NCI-H128 (cell line): ENCODE results near the gene CPNE7.

Source experiments
- DNase-seq: peaks from one replicate; lab custom pipeline; 2025; ENCODE audit not compliant: unreplicated experiment; lab: John Stamatoyannopoulos, UW

The CPNE7 gene

DNA sequence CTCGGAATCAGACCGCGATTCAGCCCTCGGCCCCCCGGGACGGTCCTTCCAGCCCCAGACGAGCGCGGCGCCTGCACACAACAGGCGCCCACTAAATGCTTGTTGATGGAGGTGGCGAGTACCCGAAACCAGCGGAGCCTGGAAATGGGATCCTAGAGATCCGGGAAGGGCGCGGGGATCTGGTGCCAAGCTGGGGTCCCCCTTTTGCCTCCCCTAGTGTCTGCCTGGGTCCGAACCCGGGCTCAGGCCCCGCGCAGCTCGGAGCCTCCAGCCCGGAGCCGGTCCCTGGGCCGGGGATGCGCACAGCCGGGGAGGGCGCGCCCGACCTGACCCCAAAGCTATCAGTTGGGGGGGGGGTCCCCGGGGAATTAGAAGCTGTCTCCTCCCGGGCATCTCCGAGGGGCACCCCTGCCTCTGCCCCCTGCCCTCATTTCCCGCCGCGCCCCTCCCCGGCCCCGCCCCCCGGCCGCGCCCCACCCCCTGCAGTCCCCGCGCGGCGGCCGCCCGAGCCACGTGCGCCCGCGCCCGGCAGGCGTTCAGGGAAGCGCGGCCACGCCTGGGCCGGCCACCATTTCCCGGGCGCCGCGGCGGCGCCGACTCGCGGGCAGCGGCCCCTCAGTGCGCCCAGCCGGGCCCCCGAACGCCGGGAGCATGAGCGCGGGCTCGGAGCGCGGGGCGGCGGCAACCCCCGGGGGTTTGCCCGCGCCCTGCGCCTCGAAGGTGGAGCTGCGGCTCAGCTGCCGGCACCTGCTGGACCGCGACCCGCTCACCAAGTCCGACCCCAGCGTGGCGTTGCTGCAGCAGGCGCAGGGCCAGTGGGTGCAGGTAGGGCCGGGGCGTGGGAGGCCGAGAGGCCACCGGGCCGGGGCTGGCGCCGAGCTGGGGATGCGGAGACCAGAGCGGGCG, at the start of gene CPNE7:
CPNE7 (plus strand) TSS at position 512 of the 906 bp plus-strand sequence; CDS start at position 652, 140 bp downstream.
- DNase-seq = no peak

DNA sequence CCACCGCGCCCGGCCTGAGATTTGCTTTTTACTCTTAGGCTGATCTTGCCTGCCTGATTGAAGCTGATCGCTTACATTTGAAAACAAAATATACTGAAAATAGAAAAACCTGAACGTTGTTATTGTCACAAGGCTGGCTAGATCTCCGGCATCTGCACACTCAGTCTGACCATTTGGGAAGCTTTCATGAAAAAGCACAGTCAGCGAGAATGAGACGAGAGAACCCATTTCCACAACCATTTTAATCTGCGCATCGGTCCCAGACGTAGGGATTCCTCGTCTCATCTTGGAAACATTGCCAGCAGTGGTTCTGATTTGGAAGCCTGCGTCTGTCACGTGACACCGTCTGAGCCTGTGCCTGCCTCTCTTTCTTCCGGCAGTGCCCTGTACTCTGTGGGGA, 46.5 kb upstream of the CPNE7 start:
- DNase-seq = no peak

DNA sequence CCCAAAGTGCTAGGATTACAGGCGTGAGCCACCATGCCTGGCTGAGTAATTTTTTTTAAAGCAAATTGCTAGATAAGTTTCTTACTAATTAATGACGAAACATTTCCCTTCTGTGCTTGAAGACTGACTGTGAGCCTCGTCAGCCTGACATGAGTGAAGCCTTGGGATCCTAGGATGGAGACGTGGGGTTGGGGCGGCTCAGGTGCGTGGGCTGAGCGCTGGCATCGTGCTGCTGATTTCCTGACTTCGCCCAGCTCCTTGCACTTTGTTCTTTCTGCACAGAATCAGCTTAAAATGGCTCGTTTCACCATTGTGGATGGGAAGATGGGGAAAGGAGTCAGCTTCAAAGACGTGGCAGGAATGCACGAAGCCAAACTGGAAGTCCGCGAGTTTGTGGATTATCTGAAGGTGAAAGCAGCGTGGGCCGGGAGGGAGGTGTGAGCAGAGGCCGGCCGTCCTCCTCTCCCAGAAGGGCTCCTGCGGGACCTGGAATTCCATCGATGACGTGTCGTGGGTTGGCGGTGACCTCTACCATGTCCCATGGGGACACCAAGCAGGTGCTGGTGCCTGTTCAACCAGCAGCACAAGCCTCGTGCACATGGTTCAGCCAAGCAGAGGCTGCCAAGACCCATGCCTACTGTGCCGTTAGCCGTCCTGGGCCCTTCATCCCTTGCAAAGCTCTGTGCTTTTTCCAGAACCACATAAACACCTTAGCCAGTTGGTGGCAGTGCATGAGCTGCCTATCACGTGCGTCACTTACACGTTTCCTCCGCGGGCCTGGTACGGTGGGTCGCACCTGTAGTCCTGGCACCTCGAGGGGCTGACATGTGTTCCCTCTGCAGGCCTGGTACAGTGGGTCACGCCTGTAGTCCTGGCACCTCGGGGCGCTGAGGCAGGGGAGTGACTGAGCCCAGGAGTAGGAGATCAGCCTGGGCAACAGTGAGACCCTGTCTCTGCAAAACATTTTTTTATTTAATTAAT, 44.9 kb upstream of the CPNE7 start:
- no peak for DNase-seq

DNA sequence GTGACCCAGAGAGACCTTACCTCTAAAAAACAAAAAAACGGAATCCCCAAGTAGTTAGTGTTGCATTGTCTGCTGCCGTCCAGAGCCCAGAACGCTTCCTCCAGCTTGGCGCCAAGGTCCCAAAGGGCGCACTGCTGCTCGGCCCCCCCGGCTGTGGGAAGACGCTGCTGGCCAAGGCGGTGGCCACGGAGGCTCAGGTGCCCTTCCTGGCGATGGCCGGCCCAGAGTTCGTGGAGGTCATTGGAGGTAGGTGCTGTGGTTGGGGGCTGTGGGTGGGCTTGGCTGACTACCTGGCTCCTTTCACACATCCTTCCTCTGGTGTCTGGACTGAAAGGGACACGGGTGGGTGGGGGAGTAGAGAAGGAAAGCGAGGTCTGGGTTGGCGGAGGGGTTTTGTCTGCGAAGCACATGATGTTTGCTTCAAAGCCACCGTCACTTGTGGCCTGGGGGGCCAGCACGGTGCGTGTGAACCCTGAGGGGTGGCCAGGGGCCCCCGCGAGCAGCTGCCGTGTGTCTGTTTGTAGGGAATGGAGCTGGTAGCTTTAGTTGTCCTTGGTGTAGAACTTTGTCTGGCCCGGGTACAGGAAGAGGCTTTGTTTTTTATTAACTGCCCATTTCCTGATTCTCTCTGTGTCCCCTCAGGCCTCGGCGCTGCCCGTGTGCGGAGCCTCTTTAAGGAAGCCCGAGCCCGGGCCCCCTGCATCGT, 43.6 kb upstream of the CPNE7 start:
- no peak for DNase-seq

DNA sequence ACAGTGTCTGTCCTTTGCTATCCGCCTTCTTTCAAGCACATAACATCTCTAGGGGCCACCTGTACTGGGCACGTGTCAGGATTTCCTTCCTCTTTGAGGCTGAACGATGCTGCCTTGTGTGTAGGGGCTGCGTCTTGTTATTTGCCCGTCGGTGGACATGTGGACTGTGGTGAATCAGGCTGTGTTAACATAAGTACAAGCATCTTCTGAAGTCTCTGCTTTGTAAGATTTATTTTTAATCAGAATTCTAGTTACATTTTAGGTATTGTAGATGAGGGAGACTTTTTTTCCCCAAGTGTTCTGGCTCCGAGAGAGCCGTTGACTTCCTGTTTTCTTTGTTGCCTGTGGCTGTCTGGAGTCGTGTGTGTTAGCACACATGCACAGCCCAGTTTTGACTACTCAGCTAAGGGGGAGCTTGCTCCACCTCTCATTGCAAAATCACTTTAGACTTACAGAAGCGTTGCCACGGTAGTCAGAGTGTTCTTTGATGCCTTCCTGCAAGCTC, 41.3 kb upstream of the CPNE7 start:
- DNase-seq = no peak

DNA sequence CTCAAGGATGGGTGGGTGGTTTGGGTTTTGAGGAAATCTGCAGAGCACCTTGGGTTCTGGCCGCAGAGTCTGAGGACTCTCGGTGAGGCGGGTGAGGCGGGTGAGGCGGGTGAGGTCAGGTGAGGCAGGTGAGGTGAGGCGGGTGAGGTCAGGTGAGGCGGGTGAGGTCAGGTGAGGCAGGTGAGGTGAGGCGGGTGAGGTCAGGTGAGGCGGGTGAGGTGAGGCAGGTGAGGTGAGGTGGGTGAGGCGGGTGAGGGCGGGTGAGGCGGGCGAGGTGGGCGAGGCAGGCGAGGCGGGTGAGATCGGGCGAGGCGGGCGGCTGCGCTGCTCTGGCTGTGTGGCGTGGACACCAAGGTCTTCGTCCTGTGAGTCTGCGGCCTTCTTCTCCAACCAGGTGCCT, 39.2 kb upstream of the CPNE7 start:
- no peak for DNase-seq

DNA sequence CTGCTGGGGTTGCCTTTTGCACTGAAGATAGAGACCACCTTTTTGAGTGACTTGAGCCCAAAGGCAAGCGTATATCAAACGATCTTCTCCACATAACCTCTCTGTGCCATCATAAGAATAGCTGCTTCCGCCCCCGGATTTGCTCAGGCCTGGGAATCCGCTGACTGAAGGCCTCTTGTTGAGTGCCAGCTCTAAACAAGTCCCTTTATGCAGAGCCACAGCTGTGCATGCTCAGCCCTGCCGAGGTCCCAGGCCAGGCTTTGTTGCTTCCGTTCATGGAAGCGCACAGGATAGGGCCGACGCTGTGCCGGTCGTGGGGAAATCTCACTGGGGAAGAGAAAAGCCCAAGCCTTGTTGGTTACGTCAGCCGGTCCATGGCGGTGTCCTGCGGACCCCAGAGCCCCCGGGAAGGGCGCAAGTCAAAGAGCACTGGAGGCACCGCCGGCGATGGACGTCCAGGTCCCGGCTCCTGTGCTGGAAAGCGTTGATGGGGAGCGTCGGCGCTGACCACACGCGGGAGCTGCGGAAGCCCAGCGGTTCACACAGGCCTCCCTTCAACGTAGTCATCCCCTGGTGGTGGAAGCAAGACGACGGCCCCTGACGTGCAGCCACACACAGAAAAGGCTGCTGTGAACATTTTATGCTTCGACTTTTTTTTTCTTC, 38.5 kb upstream of the CPNE7 start:
- no peak for DNase-seq

DNA sequence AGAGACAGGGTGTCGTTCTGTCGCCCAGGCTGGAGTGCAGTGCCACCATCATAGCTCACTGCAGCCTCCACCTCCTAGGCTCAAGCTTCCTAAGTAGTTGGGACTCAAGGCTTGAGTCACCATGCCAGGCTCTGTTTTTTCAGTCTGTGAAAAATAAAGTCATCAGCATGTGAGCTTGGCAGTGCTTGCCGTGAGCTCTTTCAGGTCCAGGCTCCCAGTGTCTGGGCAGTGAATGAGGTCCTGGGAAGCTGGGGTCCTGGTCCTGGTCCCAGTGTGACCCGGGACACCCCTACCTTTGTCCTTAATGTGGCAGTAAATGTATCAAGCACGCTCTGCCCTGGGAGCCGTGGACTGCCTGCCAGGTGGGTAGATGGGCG, 38.0 kb upstream of the CPNE7 start:
- no peak for DNase-seq

DNA sequence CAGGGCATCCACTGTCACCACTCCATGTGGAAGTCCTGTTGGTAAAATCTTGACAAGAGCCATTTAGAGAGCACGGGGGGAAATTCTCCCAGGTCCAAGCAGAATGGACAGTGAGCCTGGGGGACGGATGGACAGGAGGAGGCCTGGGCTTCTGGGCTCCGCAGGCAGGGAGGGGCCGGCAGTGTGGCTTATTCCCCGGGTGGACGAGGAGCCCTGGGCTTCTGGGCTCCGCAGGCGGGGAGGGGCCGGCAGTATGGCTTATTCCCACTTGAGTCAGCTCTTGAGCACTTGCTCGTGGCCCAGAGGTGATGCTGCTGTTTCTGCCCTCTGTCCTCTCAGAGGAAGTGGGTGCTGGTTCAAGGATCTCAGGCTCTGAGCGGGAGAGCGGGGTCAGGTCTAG, 37.3 kb upstream of the CPNE7 start:
- DNase-seq = no peak

DNA sequence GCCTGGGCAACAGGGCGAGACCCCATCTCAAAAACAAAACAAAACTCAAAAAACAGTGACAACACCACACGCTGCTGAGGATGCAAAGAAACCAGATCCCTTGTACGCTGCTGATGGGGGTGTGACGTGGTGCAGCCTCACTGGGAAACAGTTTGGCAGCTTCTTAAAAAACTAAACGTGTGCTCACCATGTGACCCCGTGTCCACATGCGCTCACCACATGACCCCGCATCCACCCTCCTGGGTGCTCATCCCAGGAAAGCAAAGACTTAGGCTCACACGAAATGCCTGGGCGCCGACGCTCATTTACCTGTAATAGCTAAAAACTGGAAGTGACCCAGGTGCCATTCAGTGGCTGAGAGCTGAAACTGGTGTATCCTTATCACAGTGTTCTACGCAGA, 35.0 kb upstream of the CPNE7 start:
- no peak for DNase-seq

DNA sequence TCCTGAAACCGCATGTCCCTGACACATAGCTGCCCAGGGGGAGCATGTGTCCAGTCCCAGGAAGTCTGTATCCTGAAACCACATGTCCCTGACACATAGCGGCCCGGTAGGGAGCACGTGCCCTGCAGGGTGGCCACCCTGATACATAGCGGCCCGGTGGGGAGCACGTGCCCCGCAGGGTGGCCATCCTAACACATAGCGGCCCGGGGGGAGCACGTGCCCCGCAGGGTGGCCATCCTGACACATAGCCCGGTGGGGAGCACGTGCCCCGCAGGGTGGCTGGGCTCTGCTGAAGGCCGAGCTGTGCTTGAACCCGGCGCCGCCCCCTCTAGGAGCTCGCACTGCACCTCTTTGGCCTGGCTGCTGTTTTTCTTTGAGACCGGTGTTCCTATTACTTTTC, 33.8 kb upstream of the CPNE7 start:
- no peak for DNase-seq

DNA sequence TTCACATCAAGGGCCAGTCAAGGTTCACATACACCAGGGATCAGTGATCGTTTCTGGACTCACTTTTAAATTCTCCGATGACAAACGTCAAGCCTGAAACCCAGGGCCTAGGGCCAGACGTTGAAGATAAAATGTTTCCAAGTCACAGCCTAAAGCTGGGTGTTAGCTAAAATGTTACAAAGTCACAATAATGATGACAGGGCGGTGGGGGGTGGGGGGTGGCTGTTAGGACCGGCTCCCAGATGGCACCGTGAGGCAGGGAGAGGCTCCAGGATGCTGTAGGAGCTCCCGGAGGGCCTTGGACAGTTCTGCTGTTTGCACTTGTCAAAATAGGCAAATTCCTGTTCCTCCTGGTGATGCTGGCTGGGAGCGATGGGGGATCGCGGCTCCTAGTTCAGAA, 31.4 kb upstream of the CPNE7 start:
- no peak for DNase-seq

DNA sequence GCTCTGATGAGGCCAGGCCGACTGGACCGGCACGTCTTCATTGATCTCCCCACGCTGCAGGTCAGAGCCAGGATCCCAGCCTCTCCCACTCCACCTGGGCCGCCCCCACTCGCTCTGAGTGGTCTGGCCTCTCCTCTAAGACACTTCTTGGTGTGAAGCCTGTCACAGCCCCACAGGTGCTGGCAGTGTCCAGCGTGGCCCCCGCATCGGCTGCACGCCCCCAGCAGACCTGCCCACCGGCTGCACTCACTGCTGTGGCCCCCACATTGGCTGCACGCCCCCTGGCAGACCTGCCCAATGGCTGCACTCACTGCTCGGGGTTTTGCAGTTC, 30.9 kb upstream of the CPNE7 start:
- no peak for DNase-seq

DNA sequence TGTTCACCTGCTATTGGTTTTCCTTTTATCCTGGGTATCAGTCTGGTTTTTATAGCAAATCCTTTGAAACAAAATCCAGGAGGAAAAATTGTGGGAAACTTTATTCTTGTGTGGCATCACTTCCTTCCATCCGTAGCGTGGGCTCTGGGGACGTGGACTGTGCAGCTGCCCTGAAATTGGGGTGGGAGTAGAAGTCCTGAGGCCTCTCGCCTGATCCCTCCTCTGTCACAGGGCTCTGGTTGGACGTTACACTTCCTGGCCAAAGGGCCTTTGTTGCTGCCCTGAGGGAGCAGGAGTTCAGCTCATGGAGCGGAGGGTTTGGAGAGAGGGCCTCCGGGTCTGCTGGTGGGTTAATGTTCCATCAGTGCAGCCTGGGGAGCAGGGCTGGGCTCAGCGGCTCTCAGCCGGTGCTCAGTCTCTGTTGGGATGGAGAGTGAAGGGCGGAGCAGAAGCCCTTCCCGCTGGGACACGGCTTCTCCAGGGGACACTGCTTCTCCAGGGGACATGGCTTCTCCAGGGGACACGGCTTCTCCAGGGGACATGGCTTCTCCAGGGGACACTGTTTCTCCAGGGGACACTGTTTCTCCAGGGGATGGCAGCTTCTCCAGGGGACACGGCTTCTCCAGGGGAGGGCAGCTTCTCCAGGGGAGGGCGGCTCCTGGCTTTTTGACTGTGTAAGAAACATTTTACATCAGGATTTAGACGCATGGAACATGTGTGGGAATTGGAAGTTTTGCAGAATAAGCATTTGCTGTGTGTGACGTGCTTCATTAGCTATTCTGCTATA, 30.3 kb upstream of the CPNE7 start:
- no peak for DNase-seq

DNA sequence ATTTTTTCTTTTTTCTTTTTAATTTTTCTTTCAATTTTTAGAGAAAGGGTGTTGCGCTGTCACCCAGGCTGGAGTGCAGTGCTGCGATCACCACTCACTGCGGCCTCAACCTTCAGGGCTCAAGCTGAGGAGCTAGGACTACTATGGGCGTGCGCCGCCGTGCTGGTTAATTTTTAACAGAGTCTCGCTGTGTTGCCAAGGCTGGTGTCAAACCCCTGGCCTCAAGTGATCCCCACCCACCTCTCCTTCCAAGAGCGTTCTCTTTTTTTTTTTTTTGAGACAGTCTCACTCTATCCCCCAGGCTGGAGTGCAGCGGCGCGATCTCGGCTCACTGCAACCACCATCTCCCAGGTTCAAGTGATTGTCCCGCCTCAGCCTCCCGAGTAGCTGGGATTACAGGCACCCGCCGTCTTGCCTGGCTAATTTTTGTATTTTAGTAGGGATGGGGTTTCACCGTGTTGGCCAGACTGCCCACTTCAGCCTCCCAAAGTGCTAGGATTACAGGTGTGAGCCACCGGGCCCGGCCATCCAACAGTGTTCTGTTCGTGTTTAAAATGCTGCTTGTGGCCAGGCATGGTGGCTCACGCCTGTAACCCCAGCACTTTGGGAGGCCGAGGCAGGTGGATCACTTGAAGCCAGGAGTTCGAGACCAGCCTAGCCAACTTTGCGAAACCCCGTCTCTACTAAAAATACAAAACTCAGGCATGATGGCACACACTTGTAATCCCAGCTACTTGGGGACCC, 29.6 kb upstream of the CPNE7 start:
- no peak for DNase-seq

DNA sequence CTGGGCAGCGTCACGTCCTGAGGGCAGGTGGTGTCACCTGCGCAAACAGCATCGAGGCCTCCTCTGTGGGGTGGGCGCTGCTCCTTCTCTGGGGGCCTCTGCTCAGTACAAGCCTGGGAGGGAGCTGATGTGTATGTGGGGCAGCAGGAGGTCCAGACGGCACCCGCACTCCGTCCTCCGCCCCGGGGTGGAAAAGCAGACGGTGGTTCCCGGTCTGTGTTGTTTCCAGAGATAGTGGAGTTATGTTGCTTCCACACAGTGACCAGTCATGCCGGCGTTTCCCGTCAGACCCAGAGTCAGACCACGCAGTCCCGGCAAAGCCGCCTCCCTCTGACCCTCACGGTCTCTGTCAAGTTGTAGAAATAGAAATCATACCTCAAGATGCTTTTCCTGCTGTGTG, 28.8 kb upstream of the CPNE7 start:
- no peak for DNase-seq

DNA sequence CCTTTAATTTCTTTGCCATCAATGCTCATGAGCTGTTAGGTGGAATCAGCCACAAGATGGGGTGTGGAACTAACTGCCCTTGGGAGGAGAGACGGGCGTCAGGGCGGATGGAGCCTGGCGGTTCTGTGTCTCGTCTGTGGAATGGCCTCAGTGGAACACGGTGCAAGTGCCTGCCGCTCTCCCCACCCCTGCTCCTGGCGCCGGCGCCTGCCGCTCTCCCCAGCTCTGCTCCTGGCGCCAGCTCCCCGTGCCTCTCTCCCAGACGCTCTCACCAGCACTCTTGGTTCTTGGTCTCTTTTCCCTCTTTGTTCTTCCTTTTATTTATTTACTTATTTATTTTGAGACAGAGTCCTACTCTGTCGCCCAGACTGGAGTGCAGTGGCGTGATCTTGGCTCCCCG, 28.3 kb upstream of the CPNE7 start:
- no peak for DNase-seq

DNA sequence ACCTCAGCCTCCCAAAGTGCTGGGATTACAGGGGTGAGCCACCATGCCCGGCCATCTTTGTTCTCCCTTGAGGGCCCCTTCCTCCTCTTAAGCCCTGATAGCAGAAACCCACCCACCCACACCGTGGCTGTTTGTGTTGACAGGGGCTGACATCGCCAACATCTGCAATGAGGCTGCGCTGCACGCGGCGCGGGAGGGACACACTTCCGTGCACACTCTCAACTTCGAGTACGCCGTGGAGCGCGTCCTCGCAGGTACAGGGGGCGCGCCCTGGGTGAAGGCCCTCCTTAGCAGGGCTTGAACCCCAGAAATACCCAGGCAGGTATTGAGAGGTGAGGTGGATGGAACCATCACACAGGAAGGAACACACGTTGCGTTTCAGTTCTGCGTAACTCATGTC, 27.7 kb upstream of the CPNE7 start:
- no peak for DNase-seq

DNA sequence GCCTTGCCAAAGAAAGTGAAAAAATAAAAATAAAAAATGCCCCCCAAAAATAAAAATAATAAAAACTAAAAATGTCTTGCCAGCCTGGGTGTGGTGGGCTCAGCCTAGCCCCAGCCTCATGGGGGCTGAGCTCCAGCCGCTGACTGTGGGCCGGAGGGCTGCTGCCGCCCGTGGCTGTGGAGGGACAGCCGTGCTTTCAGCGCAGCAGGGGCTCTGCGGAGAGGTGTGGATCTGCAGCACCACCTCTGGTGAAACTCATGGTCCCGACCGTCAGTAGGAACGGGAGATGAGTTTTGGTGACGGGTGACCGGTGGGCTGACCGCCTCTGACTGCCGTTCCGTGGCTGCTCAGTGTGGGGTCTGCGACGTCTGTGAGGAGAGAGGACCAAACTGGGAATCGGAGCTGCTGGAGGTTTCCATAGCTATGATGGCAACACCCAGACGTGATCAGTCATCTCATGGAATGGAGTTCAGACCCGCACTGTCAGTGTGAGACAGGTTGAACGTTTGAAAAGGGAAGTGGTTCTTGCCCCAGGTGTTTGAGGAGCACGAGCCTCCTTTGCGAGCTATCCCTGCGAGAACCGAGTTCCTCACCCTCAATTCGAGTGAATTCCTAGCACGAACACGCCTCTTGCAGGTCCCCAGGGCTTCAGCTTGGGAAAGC, 27.1 kb upstream of the CPNE7 start:
- DNase-seq = no peak
